ENCODE measurements around the gene SLC39A1.
A peak's percentile ranks its signal among the peaks of the same experiment; 100 is the strongest.

Gene SLC39A1

DNA sequence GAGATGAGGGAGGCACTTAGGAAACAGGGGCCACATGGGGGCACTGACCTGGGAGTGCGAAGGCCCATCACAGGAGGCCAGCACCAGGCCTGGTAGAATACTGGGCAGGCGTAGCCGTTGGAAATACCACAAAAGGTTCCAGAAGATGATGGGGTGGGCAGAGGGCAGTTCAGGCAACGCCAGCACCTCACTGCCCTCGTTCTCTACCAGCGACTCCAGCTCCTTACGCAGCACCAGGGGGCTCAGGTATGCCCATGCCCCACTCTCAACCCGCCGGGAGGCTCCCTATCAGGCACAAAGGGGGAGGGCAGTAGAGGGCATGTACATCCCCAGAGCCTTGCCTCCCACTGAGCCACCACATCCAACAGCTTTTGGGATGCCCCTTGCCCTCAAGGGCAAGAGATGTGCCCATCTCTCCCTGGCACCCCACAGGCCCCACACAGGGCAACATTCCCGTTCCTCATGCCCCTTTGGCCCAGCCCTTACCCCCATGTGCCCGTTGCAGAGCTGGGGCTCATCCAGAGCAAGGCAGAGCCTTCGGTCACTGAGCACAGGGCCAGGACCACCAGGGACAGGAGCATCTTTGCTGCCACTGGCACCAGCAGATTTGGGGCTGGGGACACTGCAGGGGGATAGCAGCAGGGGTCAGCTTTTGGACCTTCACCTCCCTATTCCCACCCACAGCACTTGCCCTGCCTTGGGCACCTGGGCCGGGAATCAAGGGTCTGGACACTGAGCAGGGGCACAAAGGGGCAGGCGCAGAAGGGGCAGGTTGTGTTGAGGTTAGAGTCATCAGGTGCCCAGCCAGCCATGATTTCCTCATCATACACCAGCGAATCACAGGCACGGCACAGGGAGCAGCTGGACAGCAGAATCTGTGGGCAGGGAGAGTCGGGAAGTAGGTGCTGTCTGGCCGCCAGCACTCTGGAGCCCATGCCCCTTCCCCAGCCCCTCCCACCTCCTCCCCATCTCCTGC, 30.9 kb downstream of the SLC39A1 start:
- Mint-ChIP-seq H3K27ac (peak overlapping the region; percentile 64 to 76), H3K9me3 (no peaks in the 10 kb centered on the region), H3K4me1 (peaks cover 28% of the 10 kb centered on the region), H3K27me3 (no peaks in the 10 kb centered on the region), H3K4me3 (no peak overlapping the region)
- ATAC-seq = no peak
- DNase-seq = no peak

DNA sequence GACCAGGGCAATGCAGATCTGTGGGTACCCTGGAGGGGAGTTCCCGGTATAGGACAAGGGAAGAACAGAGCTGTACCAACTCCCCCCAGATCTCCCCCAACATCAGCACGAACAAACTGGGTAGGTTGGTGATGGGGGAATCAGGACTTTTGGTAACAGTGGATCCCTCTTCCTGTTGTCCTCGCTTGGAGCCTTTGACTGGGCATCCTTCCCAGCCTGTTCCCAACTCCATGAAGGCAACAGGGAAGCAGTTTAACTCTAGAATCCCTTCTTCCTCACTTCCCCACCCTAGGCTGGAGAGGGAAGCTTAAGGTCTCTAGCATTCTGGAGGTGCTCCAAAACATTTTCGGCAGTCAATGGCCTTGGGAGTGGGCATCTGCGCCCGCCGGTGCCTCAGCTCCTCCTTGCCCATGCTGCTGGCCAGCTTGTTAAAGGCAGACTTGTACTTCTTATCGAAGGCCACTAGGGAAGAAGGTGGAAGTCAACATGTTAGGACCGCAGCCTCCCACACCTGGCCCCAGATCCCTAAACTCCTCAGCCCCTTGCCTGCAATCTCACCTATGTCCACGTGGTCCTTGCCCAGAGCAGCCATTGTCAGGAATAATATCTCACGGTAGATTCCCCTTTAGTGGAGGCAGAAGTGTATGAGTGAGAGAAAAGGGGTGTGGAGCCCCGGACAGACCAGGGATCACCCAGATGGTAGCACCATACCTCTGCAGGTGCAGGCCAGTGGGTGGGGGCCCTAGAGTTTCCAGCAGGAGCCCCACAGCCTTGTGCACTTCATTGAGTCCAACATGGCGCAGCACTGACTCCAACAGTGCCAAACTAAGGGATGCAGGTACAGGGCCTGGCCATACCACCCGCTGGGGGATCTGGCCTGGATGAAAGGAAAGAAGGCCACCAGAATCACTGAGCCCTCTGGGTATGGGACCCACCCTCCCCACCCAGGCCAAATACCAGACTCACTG, 33.1 kb downstream of the SLC39A1 start:
- ATAC-seq (no peak), DNase-seq (no peak)
- H3K4me1 Mint-ChIP-seq = peaks cover 21% of the 10 kb centered on the region
- H3K4me3 Mint-ChIP-seq = no peak overlapping the region
- no peaks in the 10 kb centered on the region for H3K9me3 Mint-ChIP-seq
- H3K27me3 Mint-ChIP-seq = no peaks in the 10 kb centered on the region
- H3K27ac Mint-ChIP-seq = no peak overlapping the region

DNA sequence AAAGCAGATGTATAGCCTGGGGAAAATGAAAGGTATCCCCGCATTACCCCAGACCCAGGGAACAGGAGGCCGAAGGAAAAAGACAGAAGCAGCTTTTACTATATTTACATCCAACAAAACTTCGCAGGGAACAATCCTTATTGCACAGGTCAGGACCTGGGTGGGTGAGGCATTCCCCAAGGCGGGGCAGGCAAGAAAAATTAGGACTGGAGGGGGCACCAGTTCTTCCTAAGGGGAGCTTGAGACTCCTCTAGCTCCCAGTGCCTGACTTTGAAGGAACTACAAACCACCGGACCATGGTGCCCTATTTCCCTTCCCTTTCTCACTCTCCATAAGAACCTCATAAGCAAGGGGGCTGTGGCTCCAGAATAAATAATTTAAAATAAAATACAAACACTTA, 33.9 kb downstream of the SLC39A1 start:
- Mint-ChIP-seq H3K4me1 (peaks cover 20% of the 10 kb centered on the region), H3K9me3 (no peaks in the 10 kb centered on the region), H3K27me3 (no peaks in the 10 kb centered on the region), H3K27ac (no peak overlapping the region), H3K4me3 (no peak overlapping the region)
- DNase-seq (no peak), ATAC-seq (no peak)

DNA sequence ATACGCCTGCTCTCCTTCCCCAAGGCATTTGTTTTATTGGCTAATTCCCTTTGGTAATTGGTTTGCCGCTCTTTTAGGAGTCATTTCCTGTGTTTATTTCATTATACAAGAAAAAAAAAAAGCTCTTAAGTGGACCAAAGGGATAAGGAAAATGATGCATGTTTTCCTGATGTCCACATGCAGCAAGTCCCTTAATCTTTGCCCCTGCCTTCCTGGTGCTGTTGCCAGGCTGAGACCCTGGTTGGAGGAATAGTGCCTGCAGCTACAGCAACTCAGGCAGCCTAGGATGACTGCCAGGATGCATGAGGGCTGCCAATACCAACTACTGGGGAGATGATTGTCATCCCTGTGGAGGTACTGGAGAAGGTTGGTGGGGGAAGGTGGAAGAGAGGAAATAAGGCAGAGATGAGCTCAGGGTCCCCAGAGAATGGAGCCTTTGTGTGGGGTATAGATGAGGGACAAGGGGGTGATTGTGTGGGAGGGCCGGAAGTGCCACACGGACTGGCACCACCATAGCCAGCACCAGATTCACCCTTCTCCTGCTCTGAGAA, 34.5 kb downstream of the SLC39A1 start:
- ATAC-seq (no peak), DNase-seq (no peak)
- no peaks in the 10 kb centered on the region for H3K27me3 Mint-ChIP-seq
- H3K4me1 Mint-ChIP-seq = peaks cover 25% of the 10 kb centered on the region
- H3K9me3 Mint-ChIP-seq = no peaks in the 10 kb centered on the region
- H3K27ac Mint-ChIP-seq = peak overlapping the region; percentile 26 to 80
- peak overlapping the region in 1 of 2 donors; percentile 6 for H3K4me3 Mint-ChIP-seq

DNA sequence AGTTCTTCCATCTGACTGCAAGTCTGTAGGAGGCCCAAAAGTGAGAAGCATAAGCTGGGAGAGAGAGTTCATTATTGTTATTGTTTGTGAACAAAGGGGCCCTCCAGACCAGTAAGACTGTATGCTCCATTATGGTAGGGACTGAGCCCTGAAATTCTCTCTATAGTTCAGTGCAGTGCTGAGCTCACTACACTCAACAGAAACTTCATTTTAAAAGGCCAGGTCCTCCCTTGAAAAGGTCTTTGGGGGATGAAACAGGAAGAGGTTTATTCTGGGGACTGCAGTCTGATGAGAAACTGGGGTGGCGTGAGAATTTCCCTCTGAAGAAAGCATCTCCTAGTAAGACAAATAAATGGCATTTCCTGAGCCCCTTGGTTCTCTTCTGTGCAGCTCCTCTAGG, 35.1 kb downstream of the SLC39A1 start:
- Mint-ChIP-seq H3K9me3 (no peaks in the 10 kb centered on the region), H3K27ac (peak overlapping the region; percentile 7 to 80), H3K27me3 (no peaks in the 10 kb centered on the region), H3K4me3 (peak overlapping the region in 1 of 2 donors; percentile 36), H3K4me1 (peaks cover 25% of the 10 kb centered on the region)
- DNase-seq (no peak), ATAC-seq (peak; percentile 44)

DNA sequence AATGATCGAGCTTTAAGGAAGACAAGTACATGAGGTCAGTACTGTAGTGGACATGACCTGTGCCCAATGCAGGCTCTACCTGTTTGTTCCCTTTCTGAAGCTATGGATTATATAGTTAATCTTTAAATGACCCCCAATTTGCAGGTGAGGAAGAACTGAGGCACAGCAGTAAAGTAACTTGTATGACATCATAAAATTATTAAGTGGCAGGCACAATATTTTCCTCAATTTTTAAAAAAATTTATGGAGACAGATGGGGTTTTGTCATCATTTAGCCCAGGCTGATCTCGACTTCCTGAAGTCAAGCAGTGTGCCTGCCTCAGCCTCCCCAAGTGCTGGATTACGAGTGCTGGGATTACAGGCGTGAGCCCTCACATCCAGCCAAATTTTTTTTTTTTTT, 36.9 kb downstream of the SLC39A1 start:
- DNase-seq = no peak
- no peaks in the 10 kb centered on the region for H3K9me3 Mint-ChIP-seq
- no peak overlapping the region for H3K4me3 Mint-ChIP-seq
- no peaks in the 10 kb centered on the region for H3K27me3 Mint-ChIP-seq
- H3K27ac Mint-ChIP-seq = no peak overlapping the region
- ATAC-seq = no peak
- H3K4me1 Mint-ChIP-seq = peaks cover 28% of the 10 kb centered on the region

DNA sequence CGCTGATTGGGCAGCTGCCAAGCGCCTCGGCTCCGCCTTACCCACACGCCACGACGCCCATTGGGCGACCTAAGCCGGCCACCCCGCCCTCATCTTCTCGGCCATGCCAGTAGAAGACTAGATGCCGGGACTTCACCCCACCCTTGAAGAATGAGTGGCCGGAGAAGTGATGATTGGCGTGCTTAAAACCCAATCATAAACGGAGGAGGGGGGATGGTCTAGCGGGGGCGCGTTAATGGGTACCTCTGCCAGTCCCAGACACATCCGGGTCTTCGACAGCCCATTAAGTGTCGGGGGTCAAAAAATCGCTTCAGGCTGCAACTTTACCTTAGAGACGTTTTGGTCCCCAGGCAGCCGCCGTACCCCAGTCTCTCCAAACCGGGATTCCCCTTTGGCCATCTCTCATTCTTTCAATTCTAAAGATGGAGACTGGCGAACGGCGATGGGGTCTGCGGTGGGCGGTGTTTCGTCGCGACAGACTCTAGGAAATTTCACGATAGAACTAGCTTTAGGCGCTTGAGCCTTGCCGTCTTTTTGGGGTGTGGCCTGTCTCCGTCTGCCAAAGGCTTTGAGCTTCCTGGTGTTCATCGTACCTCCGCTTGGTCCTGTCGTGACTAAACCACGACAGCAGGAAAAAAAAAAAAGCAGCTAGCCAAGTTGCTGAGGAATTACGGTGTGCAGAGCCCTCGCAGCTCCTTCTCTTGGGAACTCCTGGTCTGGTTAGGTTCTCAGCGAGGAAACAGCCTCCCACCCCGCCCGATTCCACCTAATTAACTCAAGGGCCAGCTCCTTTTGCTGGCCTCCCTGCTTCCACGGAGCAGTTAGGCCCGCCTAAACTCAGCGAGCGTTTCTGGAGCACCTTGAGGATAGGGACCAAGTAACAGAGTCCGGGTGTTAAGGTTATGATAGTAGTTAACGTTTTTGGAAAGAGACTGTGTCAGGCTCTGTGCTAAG, 40.1 kb downstream of the SLC39A1 start, which contains the start of gene GATAD2B:
Gene GATAD2B, minus strand, starts transcription at position 1 of the 954 bp plus-strand sequence. CDS start 94,625 bp downstream, outside the sequence.
- H3K27me3 Mint-ChIP-seq = no peaks in the 10 kb centered on the region
- peak within 1 kb of the TSS; percentile 97 to 99 for H3K27ac Mint-ChIP-seq
- peaks cover 46% of the 10 kb centered on the region for H3K4me1 Mint-ChIP-seq
- H3K9me3 Mint-ChIP-seq = no peaks in the 10 kb centered on the region
- ATAC-seq (peak; percentile 94), DNase-seq (peak; percentile 99 to 100)
- peak within 1 kb of the TSS; percentile 75 to 89 for H3K4me3 Mint-ChIP-seq

DNA sequence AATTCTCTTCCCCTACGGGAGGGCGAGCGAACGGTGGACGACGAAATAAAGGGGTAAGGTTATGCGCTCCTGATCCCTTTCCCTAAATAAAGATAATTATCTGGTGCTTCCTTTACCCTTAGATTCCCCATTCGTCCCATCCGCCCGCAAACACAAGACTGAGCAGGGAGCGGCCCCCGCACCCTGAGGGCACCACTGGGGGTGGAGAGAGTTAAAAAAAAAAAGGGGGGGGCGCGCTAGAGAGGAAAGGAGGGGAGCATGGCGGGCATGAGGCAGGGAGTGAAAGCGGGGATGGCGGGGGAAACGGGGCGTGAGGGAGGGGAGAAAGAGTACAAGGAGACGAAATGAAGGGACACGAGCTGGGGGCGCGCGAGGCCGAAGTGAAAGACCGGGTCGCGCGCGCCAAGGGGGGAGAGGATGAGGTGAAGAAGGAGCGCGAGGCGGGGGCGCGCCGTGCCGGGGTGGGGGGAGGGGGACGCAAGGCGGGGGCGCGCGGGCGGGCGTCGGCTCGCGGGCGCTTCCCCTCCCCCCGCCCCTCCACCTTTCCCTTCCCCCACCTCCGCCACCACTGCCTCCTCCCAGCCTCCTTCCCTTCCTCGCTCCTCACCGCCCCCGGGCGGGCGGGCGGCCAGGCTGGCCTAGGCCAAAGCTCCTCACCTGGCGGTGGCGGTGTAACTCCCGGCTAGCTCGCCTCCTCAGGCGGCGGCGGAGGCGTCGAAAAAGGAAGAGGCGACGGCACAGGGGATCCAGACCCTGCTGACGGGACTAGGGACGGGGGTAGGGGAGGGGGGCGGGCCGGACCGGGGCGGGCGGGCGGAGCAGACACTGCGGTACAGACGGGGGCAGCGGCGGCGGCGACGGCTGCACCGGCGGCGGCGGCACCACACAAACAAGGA, 41.0 kb downstream of the SLC39A1 start:
- Mint-ChIP-seq H3K4me1 (peaks cover 50% of the 10 kb centered on the region), H3K9me3 (no peaks in the 10 kb centered on the region), H3K4me3 (peak overlapping the region; percentile 75 to 89), H3K27me3 (no peaks in the 10 kb centered on the region), H3K27ac (peak overlapping the region; percentile 97 to 99)
- DNase-seq (peak in 1 of 2 donors; percentile 89), ATAC-seq (peak; percentile 61)

DNA sequence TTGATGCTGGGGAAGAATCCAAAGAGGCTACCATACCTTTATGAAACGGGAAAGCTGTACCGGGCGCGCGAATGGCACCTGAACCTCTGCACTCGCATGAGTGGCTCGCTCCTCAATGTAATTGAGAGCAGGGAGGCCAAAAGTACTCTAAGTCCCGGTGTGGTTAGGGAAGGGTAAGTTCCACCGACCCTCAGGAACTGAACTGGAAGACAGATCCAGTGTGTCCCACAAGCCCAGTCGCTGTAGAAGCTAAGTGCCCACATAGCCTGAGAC, 41.6 kb downstream of the SLC39A1 start:
- Mint-ChIP-seq H3K4me3 (peak overlapping the region; percentile 75 to 89), H3K9me3 (no peaks in the 10 kb centered on the region), H3K4me1 (peaks cover 51% of the 10 kb centered on the region), H3K27me3 (no peaks in the 10 kb centered on the region), H3K27ac (peak overlapping the region; percentile 96 to 97)
- DNase-seq (no peak), ATAC-seq (no peak)

DNA sequence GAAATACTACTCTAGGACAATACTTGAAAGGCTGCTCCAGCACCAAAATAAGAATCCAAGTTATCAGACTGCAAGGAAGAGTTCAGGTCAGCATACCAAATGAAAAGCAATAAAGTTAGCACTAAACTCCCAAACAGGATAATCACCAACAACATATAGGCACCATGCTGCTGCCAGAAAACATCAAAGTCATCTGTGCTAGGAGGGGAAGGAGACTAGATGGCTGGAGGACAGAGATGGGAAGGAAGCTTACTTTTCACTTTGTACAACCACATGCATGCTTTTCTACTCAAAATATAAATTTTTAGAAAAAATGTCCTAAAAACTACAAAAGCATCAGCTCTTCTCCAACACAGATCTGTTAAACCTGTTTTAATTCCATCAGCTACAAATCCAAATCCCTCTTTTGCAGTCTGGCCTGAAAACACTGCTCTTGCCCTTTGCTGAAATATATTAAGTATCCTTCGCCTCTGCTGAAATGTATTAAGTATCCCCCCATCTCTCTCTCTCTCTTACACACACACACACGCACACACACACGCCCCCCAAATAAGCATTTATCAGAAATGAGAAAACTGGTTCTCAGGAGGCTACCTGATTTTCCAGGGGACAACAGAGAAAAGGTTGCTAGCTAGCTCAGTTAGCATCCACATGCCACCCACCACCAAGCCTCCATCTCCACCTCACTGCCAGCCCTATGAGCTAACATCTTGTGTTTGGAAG, 42.1 kb downstream of the SLC39A1 start:
- DNase-seq = no peak
- Mint-ChIP-seq H3K4me1 (peaks cover 55% of the 10 kb centered on the region), H3K27me3 (no peaks in the 10 kb centered on the region), H3K4me3 (peak overlapping the region; percentile 75 to 89), H3K27ac (peak overlapping the region; percentile 1 to 97), H3K9me3 (no peaks in the 10 kb centered on the region)
- no peak for ATAC-seq

DNA sequence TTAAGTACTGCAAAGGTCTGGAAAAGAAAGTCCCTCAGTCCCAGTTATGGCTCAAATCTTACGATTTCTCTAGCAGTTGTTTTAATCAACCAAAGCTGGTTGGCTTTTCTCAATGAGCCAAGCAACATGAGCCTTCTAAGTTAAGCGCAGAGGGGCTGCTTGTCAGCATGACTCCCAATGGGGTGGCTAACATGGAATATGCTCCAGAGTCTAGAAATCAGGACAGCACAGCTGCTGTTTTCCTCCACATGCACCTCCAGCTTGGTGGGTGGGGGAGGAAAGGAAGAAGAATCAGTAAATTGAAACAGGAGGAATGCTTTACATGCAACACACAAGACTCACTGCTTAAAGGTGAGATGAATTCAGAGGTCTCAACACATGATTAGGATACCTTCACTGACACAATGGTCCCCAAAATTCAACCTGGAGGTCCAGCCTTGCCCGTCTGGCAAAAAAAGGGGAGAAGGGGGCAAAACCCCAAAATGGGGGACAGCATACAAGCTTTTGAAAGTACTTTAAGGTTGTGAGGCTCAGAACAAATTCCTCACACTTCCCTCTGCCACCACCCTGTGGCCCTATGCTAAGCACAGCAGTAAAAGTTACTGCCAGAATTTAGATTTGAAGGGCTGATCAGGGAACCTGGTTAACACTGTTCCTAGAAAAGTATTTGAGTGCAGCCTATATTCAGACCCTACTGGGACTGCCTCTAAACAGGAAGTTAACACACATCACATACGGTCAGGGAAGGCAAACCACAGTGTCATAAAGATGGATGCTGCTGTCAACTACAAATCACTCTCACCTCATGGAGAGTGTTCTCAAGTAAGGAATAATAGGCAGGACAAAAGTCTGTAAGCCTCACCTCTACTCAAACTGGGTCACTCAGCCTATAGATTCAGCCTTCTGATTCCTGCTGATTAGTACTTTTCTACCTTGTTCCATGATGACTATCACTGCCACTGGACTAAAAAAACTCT, 43.2 kb downstream of the SLC39A1 start:
- no peaks in the 10 kb centered on the region for H3K9me3 Mint-ChIP-seq
- peak overlapping the region; percentile 75 to 89 for H3K4me3 Mint-ChIP-seq
- H3K27me3 Mint-ChIP-seq = no peaks in the 10 kb centered on the region
- H3K4me1 Mint-ChIP-seq = peaks cover 64% of the 10 kb centered on the region
- no peak for DNase-seq
- ATAC-seq = no peak
- H3K27ac Mint-ChIP-seq = peak overlapping the region in 1 of 2 donors; percentile 95

DNA sequence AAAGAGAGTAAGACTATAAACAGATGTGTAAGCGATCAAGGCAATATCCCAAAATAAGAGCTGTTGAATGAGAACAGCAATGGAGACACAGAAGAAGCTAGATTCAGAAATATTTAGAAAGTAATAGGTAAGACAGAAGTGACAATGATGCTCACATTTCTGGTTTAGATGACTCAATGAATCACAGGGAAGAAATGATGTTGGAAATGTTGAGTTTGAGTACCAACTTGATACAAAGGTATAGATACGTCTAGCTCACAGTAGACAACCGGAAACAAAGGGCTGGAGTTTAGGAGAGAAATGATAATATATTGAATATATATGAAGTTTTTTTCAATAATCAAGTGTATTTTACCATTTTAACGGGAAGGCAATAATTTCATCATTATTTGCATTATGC, 47.0 kb downstream of the SLC39A1 start:
- peaks cover 72% of the 10 kb centered on the region for H3K4me1 Mint-ChIP-seq
- no peaks in the 10 kb centered on the region for H3K27me3 Mint-ChIP-seq
- no peak overlapping the region for H3K4me3 Mint-ChIP-seq
- DNase-seq = no peak
- H3K27ac Mint-ChIP-seq = peak overlapping the region in 1 of 2 donors; percentile 41
- ATAC-seq = no peak
- H3K9me3 Mint-ChIP-seq = no peaks in the 10 kb centered on the region
